Occipital lobe (tissue), 2 donors: Measurements from ENCODE around the gene KRT77. TPM values are rescaled to one million over a fixed set of nuclear protein-coding genes. Genes with fewer than 3 reads are reported as not detected.

Experiments
- DNase-seq: peaks from one replicate; lab custom pipeline; 2025; lab: John Stamatoyannopoulos, UW
- total RNA-seq: library from RNA; depleted of rRNA; stranded (reverse); fragments of >200 nt; gene quantifications from one replicate; pipeline ENCODE4 v1.2.3, GENCODE V29; 2014

The KRT77 gene
- total RNA-seq, 1 donor from 2014 or later: not detected

DNA sequence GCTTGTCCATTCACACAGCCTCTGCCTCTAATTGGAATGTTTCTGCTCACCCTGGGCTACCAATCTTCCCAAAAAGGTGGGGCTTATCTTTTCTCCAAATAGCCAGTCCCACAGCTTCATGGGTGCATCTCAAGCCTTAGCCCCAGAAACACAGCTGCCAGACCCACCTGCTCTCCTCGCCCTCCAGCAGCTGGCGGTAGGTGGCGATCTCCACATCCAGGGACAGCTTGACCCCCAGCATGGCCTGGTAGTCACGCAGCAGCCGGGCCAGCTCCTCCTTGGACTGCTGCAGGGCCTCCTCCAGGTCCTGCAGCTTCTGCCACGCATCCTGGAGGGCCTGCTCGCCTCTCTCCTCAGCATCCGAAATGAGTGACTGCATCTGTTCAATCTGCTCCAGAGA is 11.1 kb downstream of the KRT77 start:
- no peak for DNase-seq

DNA sequence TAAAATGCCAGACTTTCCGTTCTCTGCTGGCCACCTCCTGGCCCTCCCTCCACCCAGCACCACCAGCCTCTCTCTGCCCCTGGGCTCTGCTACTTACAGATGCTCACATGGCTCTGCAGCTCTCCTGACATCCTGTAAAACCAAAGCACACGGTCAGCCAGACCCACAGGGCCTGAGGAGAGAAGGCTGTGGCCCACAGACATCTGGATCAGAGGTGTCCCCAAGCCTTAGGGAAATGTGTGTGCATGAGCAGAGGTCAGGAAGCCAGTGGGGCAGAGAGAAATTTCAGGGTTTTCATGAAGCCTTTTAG is 11.5 kb downstream of the KRT77 start:
- no peak for DNase-seq

DNA sequence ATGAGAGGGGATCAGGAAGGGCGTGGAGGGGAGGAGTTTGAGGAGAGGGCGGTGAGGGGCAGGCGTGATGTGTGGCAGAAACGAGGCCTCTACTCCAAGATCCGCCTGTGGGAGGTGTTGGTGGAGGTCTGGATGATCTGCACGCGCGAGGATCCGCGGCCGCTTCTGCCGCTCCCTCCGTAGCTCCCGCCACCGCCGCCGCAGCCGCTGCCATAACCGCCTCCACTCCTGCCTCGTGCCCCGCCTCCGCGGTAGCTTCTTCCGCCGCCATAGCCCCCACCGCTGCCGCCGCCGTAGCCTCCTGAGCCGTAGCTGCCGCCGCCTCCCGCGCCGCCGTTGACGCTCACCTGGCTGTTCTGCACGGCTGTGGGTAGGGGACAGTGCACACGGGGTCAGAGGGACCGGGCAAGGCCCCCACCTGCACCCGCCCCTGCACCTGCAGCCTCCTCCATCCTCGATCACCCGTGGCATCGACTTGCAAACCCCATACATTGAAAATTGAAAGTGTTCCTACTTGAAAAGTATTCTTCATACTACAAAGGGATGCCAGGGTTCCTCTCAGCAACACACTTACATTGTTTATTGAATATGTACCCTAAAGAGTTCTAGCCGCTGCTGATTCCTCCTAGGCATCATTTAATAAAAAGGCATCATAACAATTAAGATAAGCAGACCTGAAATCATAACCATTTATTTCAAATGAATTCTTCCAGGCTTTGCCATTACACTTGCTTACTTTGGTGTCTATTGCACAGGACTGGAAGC is 12.1 kb downstream of the KRT77 start:
- no peak for DNase-seq

DNA sequence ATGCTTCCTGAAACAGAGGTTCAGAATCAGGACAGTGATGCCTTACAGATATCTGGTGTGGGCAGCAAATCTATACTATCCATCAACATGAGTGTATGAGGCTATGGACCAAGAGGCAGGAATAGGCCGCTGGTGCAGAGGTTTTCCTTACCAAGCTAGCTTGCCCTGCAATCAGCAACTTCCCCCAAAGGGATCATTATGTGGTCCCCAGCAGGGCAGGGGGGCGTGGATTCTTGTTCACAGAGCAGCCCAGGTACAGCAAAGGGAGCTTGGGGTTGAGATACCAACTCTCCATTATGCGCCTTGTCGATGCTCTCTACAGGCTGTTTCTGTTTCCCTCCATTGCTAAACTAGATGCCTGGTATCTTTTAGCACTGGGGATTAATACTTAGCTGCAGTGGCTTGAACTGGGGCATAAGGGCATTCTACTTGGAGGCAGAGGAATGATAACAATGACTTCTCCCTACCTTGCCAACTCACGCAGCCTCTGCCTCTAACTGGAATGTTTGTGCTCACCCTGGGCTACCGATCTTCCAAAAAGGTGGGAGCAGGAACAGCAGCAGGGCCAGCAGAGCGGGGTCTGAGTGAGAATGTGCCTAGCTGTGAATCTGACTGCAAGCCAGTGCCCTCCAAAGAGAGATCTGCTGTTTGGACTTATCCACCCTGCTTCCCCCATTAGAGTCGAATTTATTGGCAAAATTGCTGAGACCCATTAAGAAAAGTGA is 12.8 kb downstream of the KRT77 start:
- DNase-seq: no peak

DNA sequence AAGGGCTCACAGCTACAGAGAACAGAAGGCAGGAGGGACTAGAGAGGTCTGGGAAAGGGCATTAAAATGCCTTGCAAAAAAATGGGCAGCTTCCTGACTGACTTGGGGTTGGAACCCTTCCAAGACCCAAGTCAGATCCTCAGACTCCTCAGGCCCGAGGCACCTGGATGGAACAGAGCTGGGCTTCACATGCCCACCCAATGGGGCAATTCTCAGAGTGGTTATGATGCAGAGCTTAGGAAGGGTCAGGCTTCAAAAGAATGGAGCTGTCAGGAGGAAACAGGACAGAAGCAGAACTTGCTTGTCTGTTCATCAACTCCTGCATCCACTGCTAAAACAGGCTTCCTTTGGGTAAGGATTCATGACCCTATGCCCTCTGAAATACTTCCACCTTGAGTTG is 13.4 kb downstream of the KRT77 start:
- no peak for DNase-seq

DNA sequence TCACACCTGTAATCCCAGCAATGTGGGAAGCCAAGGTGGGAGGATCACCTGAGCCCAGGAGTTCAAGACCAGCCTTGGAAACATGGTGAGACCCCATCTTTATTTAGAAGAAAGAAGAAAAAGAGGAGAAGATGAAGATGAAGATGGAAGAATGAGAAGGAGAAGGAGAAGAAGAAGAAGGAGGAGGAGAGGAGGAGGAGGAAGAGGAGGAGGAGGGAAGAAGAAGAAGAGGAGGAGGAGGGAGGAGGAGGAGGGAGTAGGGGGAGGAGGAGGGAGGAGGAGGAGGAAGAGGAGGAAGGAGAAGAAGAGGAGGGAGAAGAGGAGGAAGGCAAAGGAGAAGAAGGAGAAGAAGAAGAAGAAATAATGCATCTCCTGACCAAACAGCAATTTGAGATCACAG is 14.1 kb downstream of the KRT77 start:
- DNase-seq: no peak

DNA sequence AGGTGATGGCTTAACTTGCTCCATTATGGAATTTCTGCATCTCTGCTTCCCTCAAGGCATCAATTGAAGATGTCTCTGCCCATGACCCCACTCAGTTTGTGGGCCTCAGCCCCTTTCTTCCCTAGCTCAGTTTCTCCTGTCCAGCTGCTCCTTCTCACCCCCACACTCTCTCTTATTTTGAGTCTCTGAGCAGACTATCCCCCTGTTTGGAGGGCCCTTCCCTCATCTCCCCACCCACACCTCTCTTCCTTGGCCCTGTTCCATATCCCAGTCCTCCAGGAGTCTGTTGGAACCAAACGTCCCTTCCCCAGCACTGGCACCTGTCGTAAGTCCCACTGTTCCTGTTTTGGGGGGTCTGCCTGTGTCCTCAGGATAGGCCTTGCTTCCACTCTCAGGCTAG is 14.8 kb downstream of the KRT77 start:
- DNase-seq: no peak

DNA sequence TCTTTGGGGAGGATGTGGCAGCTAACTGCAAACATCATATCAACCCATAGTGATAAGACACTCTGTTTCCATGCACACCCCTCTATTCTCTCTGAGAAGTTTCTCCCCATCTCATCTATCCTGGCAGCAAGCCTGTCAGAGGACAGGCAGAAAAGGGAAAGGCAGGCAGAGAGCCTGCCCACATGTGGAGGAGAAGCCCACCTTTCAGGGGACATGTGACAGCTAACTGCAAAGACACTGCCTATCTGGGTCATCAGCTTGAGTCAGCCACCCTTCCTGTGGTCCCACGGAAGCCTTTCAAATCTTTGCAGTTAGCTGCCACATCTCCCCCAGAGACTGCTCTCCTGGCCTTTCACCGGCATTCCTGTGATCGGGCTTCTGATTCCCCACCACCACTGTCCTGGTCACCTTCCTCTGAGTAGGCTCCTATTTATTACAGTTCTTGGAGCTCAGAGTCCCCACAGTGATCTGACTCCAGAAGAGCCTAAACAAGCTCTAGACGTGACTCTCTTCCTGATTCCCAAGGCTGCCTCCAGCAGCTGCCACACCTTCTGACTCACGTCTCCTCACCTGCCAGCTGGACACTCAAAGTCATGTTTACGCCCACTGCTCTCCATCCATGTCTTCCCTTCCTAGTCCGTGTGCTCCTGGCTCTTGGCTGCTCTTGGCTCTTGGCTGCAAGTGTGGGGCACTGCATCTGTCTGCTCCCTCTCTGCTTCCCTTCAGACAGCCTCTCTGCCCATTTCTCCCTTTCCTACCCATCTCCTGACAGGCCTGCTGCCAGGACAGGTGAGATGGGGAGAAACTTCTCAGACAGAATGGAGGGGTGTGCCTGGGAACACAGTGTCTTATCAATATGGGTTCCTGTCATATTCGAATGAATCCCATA is 15.6 kb downstream of the KRT77 start:
- no peak for DNase-seq

DNA sequence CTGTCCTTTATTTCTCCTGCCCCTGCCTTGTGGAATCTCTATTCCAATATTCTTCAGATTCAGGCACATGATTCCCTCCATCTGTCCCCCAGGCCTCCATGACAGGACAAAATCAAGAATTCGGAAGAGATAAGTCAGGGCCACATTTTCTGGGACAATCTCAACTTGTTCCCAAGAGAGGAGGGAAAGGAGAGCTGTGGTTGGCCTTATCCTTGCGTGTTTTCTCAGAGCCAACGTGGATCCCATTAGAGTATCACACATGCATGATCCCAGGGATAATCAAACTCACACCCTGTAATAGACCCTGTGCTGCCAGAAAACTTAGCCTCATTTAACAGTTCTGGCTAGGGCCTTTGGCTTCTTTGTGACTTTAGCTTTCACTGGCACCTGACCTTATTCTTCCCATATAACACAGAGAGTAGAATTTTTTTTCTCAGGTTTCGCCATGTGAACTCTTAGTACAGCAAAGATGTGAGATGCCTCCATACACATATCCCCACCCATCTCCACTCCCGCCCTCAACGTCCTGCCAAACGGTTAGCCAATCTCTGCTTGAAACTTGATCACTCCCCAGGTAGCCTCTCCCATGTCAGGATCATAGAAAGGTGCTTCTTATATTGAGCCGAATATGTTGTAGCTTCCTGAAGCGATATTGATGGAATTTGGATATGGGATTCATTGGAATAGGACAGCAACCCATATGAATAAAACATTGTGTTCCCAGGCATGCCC is 16.4 kb downstream of the KRT77 start:
- no peak for DNase-seq

DNA sequence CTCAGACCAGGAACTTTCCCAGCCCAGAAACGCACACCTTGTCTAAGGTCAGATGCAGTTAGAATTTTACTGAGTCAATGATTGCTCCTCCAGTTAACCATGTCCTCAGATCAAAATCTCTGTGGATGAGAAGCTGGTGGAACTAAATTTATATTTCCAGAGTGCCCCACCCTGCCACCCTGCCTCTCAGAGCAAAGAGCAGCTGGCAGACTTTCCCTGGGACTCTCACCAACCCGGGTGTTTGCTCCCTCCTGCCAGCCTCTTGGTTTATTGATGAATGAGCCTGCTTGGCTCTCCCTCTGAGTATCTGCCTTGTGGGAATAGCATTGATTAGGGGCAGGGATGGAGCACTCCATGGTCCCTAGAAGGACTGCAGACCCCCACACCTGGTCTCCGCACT is 17.3 kb downstream of the KRT77 start:
- DNase-seq: no peak

DNA sequence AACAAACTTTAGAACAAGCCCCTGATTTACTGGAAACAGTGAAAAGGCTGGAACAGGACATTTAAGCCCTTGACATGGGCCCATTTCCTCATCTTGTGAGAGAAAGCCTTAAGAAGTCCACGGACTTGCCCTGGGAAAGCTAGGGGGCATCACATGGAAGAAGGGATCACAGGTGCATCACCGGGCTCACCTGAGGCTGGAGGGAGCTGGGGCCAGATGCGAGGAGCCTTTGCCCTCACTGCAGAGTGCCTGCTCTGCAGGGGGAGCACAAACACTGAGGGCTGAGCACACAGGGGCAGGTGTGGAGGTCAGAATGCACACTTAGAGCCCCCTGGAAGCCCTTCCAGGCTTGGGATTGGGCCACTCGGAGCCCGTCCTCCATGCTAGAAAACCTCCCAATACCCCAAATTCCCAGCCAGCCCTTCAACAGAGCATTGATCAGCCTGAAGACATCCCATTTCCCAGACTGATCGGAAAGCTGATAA is 17.9 kb downstream of the KRT77 start:
- no peak for DNase-seq

DNA sequence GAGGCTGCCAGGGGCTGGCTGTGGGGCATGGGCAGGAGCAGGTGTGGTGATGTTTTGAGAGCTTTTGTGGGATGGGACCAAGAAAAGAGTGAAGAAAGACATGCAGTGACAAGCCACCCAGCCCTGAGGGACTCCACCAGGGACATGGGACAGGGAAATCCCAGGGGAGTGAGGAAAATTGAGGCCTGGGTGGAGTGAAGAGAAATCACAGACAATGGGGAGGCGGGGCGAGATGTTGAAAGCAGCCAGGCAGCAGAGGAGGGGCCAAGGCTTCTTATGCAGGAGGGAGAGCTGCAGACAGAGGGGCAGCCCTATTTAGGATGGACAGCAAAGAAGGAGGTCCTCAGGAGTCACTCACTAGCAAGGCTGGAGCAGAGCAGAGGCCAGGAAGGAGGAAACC is 18.9 kb downstream of the KRT77 start:
- no peak for DNase-seq

DNA sequence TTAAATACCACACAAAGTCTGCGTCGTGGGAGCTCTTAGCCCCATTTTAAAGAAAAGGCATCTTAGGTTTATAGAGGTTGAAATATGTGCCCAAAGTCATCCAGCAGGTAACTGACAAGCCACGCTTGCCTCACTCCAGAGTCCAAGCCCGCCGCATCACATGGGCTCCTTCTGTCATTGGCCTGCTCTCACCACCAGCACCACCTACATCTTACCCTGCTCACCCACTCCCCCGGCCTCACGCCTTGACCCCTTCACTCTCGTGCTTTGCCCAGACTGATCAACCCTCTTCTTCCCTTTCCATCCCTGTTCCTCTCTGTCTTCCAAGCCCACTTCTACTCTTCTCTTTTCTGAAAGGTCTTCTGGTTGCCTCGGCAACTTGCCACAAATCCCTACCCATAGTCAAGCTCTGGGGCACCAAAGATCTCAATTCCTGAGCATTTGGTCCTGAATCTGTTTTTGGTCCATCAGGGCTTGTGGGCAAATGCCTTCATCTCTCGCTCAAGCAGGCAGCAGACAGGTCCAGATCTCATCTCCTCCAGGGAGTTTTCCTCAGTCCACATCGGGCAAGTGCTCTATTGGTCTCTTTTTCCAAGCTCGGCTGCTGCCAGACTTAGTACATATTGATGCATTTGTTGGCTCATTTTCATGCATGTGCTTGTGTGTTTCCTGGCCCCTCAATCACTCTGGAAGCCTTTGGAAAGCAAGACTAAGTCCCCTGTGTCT is 19.6 kb downstream of the KRT77 start:
- no peak for DNase-seq

DNA sequence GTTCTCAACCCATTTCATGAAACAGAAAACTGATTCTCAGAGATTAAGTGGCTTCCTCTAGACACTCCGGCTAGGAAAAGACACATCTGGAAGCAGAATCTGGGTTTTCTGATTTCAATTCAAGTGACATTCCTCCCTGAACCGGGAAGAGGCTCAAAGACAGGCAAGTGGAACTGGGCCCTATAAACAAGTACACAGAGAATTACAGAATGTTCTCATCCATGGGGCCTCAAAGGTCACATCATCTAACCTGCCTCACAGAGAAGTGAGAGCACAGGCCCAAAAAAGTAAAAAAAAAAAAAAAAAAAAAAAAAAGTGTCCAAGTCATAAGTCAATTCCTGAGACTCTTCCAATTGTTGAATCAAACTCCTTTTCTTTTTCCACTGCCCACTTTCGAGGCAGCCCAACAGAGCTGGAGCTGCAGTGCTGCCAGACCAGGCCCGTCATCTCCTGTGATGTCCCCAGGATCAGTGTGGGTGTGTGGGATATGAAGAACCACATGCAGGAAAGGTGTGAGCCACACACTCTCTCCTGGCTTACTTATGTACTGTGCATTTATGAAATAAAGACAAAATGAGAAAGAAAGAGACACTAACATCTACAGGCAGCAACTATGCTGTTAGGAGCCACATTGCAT is 20.3 kb downstream of the KRT77 start:
- no peak for DNase-seq

DNA sequence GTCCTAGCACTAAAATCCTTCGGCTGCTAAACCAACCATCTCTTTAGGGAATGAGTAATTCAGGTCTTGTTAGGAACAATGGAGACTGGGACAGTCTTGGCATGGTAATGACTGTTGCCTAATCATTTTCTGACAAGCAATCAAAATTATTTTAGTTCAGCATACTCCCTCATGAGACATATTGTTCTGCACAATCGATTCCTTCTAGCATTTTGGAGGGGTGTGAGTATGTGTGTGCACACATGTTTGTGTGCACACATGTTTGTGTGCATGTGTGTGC is 21.0 kb downstream of the KRT77 start:
- DNase-seq: no peak

DNA sequence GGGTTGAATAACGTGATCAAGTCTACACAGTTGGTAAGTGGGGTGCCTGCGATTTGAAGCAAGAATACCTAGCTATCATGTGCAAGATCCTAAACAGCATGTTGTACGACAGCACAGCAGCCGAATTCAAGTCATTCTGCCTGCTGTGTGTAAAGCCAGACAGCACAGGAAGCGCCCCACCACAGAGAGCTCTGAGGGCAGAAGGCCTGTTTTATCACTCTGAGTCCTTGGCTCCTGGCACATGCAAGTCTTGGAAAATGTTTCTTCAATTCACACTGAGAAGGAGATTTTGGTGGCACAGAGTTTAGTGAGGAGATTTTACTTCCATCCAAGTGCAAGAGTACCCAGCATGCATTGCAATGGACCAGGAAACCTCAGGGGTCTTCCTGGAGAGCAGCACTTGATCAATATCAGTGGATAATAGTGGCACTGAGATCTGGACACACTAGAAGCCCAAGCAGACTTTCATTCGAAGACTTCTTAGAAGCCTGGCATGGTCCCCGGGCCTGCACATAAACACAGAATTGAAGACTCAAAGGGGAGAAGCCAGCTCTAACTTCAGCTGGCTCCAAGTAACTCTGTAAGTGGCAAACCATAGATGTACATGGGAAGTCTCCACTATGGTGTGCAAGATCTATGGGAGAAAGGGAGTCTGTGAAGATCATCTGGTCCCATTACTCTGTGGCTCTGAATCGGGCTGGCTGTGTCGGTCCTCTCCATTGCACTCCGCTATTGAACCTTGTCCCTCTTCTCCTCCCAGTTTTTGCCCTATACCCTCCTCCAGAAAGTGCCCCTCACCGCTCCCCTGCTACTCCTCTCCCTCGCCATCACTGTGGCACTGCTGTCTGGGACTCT is 21.6 kb downstream of the KRT77 start:
- DNase-seq: no peak

DNA sequence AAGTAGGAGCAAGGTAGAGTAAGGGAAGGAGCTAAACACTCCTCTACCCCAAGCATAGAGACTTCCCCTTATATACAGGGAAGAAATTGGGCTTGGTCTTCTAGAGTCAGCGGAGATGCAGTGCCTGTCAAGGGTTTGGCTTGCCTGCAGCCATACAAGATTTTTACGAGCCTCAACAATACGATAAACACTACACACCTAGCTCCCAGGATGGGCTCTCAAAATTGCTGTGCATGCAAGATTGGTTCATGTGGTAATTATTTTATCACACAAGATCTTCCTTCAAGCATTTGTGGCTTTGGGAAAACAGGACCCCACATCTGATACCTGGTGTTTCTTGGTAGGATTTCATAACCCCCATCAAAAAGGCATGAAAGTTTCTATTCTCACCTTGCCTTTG is 23.0 kb downstream of the KRT77 start, which contains the start of gene KRT1:
Gene KRT1 (minus strand): TSS at position 45 of the 400 bp plus-strand sequence. CDS start 59 bp downstream, outside the sequence.
- no peak for DNase-seq

DNA sequence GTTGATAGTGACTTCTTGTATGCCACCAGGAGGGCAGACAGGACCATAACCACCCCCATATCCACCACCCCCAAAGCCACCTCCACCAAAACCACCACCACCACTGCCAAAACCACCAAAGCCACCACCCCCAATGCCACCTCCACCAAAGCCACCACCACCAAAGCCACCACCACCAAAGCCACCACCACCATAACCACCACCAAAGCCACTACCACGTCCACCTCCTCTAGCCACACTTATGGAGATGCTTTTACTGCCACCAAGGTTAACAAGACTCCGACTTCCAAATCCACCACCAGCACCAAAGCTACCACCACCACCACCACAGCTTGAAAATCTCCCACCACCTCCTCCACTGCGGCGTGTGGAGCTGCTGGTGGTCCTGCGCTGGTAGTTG is 23.4 kb downstream of the KRT77 start:
- no peak for DNase-seq

DNA sequence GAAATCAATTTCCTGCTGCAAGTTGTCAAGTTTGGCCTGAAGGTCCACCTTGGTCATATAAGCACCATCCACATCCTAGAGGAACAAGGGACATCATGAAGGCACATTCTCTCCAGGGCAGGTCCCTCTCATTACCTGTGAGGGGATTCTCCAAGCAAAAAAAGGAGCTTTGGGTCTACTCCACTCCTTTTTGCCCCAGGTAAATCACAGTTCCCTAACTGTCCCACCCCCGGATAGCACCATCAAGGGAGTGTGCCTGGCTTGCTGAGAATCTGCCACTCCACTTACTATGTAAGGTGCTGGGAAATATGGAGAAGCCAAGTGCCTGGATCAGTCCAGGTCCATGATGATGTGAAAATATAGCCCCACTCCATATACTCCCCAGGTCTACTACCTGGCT is 25.7 kb downstream of the KRT77 start:
- DNase-seq: no peak

DNA sequence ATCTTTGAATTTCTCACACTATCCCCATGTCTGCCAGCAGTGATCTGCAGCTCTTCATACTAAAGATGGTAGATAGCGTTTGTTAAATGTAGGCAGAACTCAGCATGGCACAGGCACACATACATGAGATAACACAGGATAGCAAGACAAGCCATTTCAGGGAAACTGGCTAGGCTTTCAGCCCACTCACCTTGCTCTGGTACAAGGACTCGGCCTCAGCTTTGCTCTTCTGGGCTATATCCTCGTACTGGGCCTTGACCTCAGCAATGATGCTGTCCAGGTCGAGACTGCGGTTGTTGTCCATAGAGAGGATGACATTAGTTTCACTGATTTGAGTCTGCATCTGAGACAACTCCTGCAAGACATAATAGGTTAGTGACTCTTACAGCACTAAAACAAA is 26.2 kb downstream of the KRT77 start:
- DNase-seq: no peak
